Activated CD4-positive, alpha-beta memory T cell treated with anti-CD3 and anti-CD28 coated beads for 36 hours (primary cell): ENCODE data around the gene ITGA8. TPM values are rescaled to one million over a fixed set of nuclear protein-coding genes. Genes with fewer than 3 reads are reported as not detected.

Source experiments
- CTCF ChIA-PET: fragments of 350-600 bp; sonication (Branson Sonifier 250); formaldehyde crosslinking; loops from one replicate; lab custom pipeline; 2021; ENCODE audit warnings: antibody characterized with exemption, inconsistent platforms; lab: Charles Lee
- POLR2A ChIA-PET: fragments of 350-600 bp; sonication (Branson Sonifier 250); formaldehyde crosslinking; loops from one replicate; lab custom pipeline; 2021; ENCODE audit warnings: antibody characterized with exemption; lab: Charles Lee
- DNase-seq: peaks from one replicate; pipeline ENCODE4 v3.0.0-alpha.2; 2020
- H3K27ac Mint-ChIP-seq: one replicate; pipeline ENCODE4 v1.8.0; 2021; ENCODE audit warnings: mixed read lengths
- H3K27me3 Mint-ChIP-seq: one replicate; pipeline ENCODE4 v1.8.0; 2021; ENCODE audit warnings: mixed read lengths
- H3K36me3 Mint-ChIP-seq: one replicate; pipeline ENCODE4 v1.8.0; 2021; ENCODE audit warnings: mixed read lengths
- H3K4me1 Mint-ChIP-seq: one replicate; pipeline ENCODE4 v1.8.0; 2021; ENCODE audit warnings: low read depth, mixed read lengths
- H3K4me3 Mint-ChIP-seq: one replicate; pipeline ENCODE4 v1.8.0; 2021; ENCODE audit warnings: mild to moderate bottlenecking, mixed read lengths
- H3K9me3 Mint-ChIP-seq: one replicate; pipeline ENCODE4 v1.8.0; 2021; ENCODE audit warnings: mixed read lengths
- intact Hi-C: fragments of 100-400 bp; cut with micrococcal nuclease; formaldehyde crosslinking; loops from one replicate; pipeline ENCODE4 v1.15.1; 2023
- total RNA-seq, 2 experiments: library from RNA; stranded (reverse); gene quantifications; one replicate each; pipeline ENCODE4 v1.2.3, GENCODE V29; 2021

Gene ITGA8
- total RNA-seq, 2 experiments from 2014 or later = not detected

GRCh38 chr10:15627617-15628196 is 92.0 kb downstream of the ITGA8 start:
- H3K9me3 Mint-ChIP-seq = no peaks in the 10 kb centered on the region
- H3K27me3 Mint-ChIP-seq = no peaks in the 10 kb centered on the region
- no peak overlapping the region for H3K4me3 Mint-ChIP-seq
- CTCF ChIA-PET = no interaction called here
- no peaks in the 10 kb centered on the region for H3K36me3 Mint-ChIP-seq
- DNase-seq = no peak
- H3K27ac Mint-ChIP-seq = no peak overlapping the region
- no peaks in the 10 kb centered on the region for H3K4me1 Mint-ChIP-seq
- POLR2A ChIA-PET = no interaction called here
- intact Hi-C loops = no loop called here

- ChIA-PET CTCF (no interaction called here), POLR2A (no interaction called here)
- Mint-ChIP-seq H3K36me3 (no peaks in the 10 kb centered on the region), H3K4me1 (no peaks in the 10 kb centered on the region), H3K4me3 (no peak overlapping the region), H3K9me3 (no peaks in the 10 kb centered on the region), H3K27ac (no peak overlapping the region), H3K27me3 (no peaks in the 10 kb centered on the region)
- intact Hi-C loops = no loop called here
- DNase-seq = no peak
Measured at GRCh38 chr10:15626937-15627336, 92.8 kb downstream of the ITGA8 start.

GRCh38 chr10:15625261-15625660 is 94.5 kb downstream of the ITGA8 start:
- Mint-ChIP-seq H3K36me3 (no peaks in the 10 kb centered on the region), H3K27ac (no peak overlapping the region), H3K9me3 (no peaks in the 10 kb centered on the region), H3K4me3 (no peak overlapping the region), H3K4me1 (no peaks in the 10 kb centered on the region), H3K27me3 (peaks cover 1% of the 10 kb centered on the region)
- intact Hi-C loops = no loop called here
- ChIA-PET POLR2A (no interaction called here), CTCF (no interaction called here)
- DNase-seq = no peak

DNA sequence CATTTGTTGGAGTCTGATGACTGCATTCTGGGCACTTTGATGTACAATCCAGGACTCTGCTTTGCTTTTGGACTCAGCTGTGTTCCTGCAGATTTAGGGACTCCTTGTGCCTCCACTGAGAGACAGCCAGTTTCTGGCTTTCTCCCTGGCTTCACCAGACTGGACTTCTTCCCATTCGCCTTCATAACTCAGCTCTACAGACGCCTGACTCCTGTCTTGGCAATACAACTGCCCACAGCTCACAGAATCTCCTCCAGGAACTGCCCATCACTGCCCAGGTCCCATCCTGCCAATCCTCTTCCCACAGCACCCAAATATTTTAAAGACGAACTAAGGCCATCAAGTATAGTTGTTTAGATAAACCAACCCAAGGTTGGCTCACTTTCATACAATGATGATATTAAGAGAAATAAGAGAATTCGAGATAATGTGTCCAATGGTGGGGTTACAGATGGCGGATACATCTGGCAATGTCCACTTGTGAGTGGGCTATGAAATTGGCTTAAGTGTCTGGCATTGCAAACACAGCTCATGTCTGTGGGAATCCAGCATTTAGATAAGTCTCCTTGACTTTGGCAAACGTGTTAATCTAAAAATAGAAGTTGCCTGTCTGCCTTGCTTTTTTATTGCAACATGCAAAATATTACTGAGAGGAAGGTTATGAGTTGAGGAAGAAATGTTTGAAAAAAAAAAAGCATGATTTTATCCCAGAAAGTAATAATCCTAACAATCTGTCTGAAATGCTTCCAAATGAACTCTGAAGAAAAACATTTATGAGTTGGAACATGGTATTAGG is 95.1 kb downstream of the ITGA8 start:
- ChIA-PET POLR2A (no interaction called here), CTCF (no interaction called here)
- Mint-ChIP-seq H3K9me3 (no peaks in the 10 kb centered on the region), H3K27me3 (peaks cover 1% of the 10 kb centered on the region), H3K4me3 (no peak overlapping the region), H3K27ac (no peak overlapping the region), H3K36me3 (no peaks in the 10 kb centered on the region), H3K4me1 (no peaks in the 10 kb centered on the region)
- intact Hi-C loops = no loop called here
- no peak for DNase-seq

DNA sequence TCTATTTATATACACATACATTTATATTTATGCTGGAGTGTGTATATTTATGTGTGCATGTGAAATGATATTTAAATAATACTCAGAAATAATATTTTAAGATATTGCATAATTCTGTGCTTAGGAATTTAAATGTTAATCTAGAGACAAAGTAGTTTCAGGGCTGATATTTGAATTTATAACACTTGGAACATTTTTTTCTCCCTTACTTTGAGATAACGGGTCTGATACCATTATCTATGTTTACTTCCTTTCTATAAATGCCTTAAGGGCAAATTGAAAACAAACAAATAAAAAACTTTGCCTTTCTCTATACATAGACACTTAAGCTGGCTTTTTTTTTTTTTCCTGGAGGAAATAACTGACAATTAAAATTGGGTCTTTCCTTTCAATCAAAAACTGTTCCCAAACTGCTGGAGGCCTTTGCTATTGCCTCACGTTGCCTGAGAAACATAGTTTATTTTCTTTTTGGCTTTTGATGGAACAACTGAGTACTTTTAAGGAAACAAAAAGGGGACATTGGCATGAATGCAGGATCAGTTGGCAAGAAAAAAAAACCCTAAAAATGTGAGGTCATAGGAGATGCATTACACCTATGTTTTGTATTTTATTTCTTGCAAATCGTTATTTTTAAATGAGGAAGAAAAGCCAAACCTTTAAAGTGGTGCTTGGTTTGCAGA is 98.7 kb downstream of the ITGA8 start:
- Mint-ChIP-seq H3K9me3 (no peaks in the 10 kb centered on the region), H3K27me3 (peaks cover 1% of the 10 kb centered on the region), H3K4me1 (no peaks in the 10 kb centered on the region), H3K36me3 (no peaks in the 10 kb centered on the region), H3K4me3 (no peak overlapping the region), H3K27ac (no peak overlapping the region)
- no peak for DNase-seq
- ChIA-PET POLR2A (no interaction called here), CTCF (no interaction called here)
- intact Hi-C loops = no loop called here

DNA sequence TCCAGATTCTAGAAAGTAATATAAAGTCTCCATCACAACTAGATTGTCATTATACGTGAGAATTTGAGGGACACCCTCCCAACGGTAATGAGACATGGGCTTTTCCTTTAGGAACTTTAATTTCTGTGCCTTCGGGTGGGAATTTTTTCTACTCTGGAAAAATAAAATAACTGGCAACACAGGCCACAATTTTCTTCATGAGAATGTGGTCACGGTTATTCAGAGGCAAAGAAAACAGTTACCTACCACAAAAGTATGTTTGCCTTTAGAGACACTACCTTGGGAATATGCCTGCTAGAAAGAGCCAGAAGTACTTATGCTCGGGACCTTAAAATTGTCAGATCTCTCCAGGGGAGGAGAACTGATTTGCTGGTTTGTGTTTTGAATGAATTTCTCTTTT is 99.4 kb downstream of the ITGA8 start:
- Mint-ChIP-seq H3K9me3 (no peaks in the 10 kb centered on the region), H3K27me3 (peaks cover 1% of the 10 kb centered on the region), H3K4me3 (no peak overlapping the region), H3K4me1 (no peaks in the 10 kb centered on the region), H3K36me3 (no peaks in the 10 kb centered on the region), H3K27ac (no peak overlapping the region)
- no peak for DNase-seq
- ChIA-PET CTCF (no interaction called here), POLR2A (no interaction called here)
- intact Hi-C loops = no loop called here

DNA sequence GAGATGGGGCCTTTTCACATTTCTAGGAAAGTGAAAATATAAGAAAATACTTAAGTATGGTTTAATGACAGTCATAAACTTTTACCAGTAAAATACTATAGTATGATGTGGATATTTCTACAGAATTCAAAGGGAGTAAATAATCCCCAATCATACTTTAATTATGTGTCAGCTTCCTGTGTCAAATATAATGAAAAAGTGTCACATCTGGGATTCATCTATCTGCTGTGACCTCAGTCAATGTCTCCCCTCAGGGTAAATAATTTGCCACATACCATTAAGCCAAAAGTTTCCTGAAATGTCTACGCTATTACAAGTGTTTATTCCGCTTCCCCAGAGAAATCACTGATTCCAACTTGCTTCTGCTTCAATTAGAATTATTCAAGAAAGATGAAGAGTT is 110.5 kb downstream of the ITGA8 start:
- H3K27ac Mint-ChIP-seq = no peak overlapping the region
- H3K4me3 Mint-ChIP-seq = no peak overlapping the region
- DNase-seq = no peak
- peaks cover 1% of the 10 kb centered on the region for H3K27me3 Mint-ChIP-seq
- H3K36me3 Mint-ChIP-seq = no peaks in the 10 kb centered on the region
- no peaks in the 10 kb centered on the region for H3K9me3 Mint-ChIP-seq
- ChIA-PET POLR2A (no interaction called here), CTCF (no interaction called here)
- no peaks in the 10 kb centered on the region for H3K4me1 Mint-ChIP-seq
- intact Hi-C loops = no loop called here

DNA sequence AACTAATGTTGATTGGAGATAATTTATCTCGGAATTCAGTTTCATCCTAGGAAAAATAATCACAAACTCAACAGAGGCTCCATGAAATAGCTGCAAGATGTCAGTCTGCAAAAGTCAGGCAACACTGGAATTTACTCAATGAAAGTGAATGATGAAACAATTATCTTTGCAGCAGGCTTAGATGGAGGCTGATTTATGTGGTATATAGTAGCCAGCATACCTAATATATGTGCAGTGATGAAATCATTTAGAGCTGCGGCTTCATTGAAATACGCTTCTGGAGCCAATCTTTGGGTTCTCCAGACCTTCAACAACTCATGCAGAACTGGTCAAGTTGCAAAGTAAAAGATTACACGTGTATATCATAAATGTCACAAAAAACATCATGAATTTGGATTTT is 113.3 kb downstream of the ITGA8 start:
- H3K36me3 Mint-ChIP-seq = no peaks in the 10 kb centered on the region
- no peak overlapping the region for H3K4me3 Mint-ChIP-seq
- H3K9me3 Mint-ChIP-seq = no peaks in the 10 kb centered on the region
- H3K27me3 Mint-ChIP-seq = peaks cover 5% of the 10 kb centered on the region
- no peaks in the 10 kb centered on the region for H3K4me1 Mint-ChIP-seq
- intact Hi-C loops = no loop called here
- CTCF ChIA-PET = interaction anchor here (1.3 kb wide), 1 partner anchor 10 kb away, joined by 3 read pairs; no protein-coding TSS in a partner anchor
- DNase-seq = no peak
- POLR2A ChIA-PET = no interaction called here
- no peak overlapping the region for H3K27ac Mint-ChIP-seq

DNA sequence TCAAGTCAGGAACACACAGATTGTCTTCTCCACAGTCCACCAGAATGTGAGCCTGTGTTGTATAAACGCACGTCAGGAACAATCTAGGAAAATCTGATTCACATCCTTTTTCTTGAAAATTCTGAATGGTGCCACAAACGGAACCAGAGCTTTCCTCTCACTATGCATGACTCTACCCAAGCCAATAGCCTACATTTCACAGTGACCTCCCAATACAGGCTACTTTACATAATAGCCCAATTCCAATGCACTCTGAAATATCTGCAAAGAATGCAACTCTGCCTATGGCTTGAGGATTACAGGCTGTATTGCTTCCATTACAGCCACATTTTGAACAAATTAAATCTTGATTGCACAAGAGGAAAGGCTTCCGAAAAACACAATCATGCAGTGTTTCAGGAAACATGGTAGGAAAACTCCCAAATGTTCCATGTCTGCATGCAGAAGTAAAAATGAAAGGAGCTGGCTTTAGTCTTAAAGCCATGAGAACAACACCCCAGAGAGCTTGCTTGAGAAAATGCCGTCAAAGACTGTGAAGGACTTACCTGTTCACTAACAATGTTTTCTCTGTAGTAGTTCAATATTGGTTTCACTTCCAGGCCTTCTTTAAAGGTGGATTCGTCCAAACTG is 113.9 kb downstream of the ITGA8 start:
- Mint-ChIP-seq H3K27me3 (peaks cover 7% of the 10 kb centered on the region), H3K36me3 (no peaks in the 10 kb centered on the region)
- DNase-seq = no peak

GRCh38 chr10:15603446-15604011 is 116.2 kb downstream of the ITGA8 start:
- H3K4me1 Mint-ChIP-seq = no peaks in the 10 kb centered on the region
- CTCF ChIA-PET = no interaction called here
- intact Hi-C loops = no loop called here
- H3K4me3 Mint-ChIP-seq = no peak overlapping the region
- H3K36me3 Mint-ChIP-seq = no peaks in the 10 kb centered on the region
- H3K27ac Mint-ChIP-seq = no peak overlapping the region
- H3K27me3 Mint-ChIP-seq = peaks cover 8% of the 10 kb centered on the region
- POLR2A ChIA-PET = no interaction called here
- DNase-seq = no peak
- no peaks in the 10 kb centered on the region for H3K9me3 Mint-ChIP-seq

More for the DNA sequence above, 113.9 kb downstream of the ITGA8 start:
- Mint-ChIP-seq H3K27ac (no peak overlapping the region), H3K9me3 (no peaks in the 10 kb centered on the region), H3K4me3 (no peak overlapping the region), H3K4me1 (no peaks in the 10 kb centered on the region)
- POLR2A ChIA-PET = no interaction called here
- intact Hi-C loops = no loop called here
- CTCF ChIA-PET = interaction anchor here (1.3 kb wide), 1 partner anchor 9 kb away, joined by 3 read pairs; no protein-coding TSS in a partner anchor

DNA sequence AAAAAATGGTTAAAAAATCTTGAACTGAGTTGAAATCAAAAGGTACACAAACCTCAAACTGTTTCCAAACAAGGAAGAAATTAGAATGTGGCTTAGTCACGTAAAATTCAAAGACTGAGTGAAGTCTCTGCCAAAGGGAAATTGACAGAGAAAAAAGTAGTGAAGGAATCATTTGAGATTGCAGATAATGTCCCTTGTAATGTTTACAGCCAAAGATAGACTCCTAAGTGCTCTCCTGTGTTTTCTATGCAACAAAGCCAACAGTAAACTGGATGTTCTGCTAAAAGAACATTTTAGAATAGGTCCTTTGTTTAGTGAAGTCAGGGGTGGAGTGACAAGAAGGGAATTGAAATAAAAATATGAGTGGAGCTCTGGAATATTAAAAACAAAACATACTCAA is 117.9 kb downstream of the ITGA8 start:
- no peak overlapping the region for H3K27ac Mint-ChIP-seq
- H3K9me3 Mint-ChIP-seq = no peaks in the 10 kb centered on the region
- H3K27me3 Mint-ChIP-seq = peaks cover 10% of the 10 kb centered on the region
- intact Hi-C loops = no loop called here
- H3K4me1 Mint-ChIP-seq = no peaks in the 10 kb centered on the region
- POLR2A ChIA-PET = no interaction called here
- H3K4me3 Mint-ChIP-seq = no peak overlapping the region
- no peaks in the 10 kb centered on the region for H3K36me3 Mint-ChIP-seq
- CTCF ChIA-PET = no interaction called here
- DNase-seq = no peak

GRCh38 chr10:15595260-15595659 is 124.5 kb downstream of the ITGA8 start:
- CTCF ChIA-PET = no interaction called here
- H3K27me3 Mint-ChIP-seq = peaks cover 10% of the 10 kb centered on the region
- intact Hi-C loops = no loop called here
- no peak overlapping the region for H3K4me3 Mint-ChIP-seq
- H3K9me3 Mint-ChIP-seq = no peaks in the 10 kb centered on the region
- no peak overlapping the region for H3K27ac Mint-ChIP-seq
- POLR2A ChIA-PET = no interaction called here
- H3K36me3 Mint-ChIP-seq = no peaks in the 10 kb centered on the region
- no peak for DNase-seq
- no peaks in the 10 kb centered on the region for H3K4me1 Mint-ChIP-seq
